HG03108 (cell line): ENCODE data around the gene NTM.

Experiments
- ATAC-seq: cut with Tn5 transposase; IDR thresholded peaks from one replicate; pipeline ENCODE4 v1.9.1; 2021; ENCODE audit warnings: moderate library complexity; ENCODE audit not compliant: unreplicated experiment

Gene NTM

DNA sequence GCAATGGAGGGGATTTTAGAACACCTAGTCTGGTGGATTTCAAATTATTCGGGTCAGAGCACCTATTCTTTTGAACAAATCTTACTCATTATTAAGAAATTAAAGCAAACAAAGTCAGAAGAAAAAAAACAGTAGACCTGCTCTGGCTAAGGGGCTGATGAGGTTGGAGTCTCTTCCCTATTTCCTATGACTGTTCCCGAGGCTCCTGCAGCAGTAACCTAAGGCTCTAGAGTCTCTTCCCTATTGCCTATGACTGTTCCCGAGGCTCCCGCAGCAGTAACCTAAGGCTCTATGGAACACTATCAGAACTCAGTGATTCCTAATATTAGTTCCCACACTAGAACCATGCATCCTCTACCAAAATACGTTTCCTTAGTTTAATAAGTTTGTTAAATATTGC lies 607.9 kb downstream of the NTM start:
- ATAC-seq, result no peak

DNA sequence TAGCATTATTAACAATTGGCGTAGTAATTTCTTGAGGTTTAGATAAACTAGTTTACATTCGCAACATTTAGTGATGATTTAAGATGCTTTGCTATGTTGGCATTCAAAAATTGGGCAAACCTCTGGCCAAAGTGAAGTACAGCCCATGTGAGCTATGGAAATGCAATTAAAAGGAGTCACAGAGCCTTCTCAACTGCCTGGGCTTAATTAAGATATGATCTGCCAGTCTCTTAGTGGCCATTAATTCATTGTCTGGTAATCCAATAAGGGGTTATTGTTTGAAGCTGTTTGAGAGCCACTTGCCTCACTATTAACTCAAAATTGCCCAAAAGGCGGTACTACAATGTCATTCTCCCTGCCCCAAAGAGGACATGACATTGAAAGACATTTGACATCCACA lies 608.9 kb downstream of the NTM start:
- no peak for ATAC-seq

DNA sequence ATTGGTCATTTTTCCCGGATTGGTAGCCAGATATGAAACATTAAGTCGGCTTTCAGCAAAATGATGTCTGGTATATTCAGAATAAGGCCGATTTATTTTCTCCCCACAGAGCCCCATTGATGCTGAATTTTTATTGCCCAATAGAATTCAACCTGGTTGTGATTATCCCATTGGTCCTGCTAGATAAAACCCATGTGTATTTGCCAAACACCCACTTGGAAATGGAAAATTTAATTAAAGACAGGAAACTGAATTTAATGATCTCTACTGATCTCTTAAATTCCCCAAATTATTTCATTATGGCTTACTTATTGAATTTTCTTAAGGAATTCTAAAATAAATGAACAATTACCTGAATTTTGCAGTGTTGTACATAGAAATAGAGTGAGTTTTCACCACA lies 609.8 kb downstream of the NTM start:
- no peak for ATAC-seq

DNA sequence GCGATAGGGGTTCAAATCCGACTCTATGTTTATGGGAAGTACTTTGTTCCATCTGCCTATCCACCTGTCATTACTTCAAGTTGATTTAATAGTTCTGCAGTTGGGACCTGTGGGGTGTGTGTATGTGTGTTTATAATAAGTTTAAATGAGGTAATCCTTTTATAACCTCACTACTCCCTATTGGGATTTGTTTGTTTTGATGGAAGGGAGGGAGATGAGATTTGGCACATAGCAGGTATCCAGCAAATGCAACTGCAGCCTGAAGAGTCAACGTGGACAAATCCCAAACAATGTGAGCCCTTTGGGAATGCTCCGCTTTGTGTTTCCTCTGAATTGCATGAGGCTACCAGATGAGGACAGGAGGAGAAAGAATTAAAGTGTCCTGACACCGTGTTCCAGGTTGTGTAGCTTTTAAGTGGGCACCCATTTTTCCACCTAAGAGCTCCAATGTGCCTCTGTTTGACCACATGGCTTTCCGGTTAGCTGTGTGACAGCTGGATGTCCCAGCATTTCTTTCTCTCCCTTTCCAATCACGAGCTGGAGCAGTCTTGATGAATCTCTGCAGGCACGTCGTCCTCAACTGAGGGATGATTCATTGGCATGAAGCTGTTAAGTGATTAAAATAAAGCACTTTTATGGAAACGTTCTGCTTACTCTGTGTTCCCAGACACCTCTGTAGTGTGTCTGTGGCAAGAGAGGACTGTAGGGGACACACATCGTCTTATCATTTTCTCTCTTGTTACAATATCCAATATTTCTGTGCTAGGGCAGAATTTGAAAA lies 610.7 kb downstream of the NTM start:
- ATAC-seq, result no peak

DNA sequence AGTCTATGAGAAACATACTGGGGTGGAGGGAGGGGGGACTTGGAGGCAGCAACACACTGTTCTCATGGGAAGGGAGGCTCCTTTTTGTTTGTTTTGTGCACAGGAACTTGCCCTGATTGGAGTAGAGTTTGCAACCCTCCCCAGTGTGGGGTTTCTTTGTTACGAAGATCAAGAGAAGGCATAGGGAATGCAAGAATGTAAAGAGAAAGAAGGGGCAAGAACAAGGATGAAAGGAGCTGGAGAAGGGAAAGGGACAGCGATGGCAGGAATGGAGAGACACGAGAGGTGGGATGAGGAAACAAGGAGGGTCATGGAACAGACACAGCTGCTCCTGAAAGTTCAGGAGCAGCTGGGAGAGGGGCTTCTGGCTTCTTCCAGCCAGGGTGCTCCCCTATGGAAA lies 611.7 kb downstream of the NTM start:
- ATAC-seq, result no peak

DNA sequence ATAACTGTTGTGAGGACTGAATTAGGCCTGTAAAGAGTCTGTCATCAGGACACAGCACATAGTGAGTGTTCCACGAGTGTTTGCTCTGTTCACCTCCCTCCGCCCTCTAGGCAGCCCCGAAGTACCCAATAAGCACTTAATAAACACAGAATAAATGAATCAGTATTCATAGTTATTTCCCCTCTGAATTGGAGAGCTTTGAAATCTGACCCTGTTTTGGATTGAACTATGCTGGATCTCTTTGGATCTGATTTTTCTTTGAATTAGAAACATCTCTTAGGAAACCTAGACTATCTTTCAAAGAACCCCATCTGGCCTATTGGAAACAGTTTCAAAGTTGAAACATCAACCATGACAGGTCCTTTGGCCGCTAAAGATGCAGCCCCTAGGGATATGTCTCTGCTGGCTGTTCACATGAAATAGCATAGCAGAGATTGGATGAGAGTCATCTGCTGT lies 615.5 kb downstream of the NTM start:
- ATAC-seq, result no peak

DNA sequence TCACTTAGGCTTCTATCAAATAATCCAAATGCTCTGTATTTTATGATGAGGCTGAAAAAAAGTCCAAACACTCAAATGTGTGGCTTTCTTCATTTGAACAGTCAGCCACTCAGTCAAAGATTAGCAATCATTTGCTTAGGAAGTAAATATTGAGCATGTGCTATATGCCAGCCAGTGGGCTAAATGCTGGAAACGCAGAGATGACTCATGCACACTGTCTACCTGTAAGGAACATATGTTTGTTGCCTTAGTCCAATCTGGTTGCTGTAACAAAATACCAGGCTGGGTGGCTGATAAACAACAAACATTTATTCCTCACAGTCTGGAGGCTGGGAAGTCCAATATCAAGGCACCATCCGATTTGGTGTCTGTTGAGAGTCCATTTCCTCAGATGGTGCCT lies 617.3 kb downstream of the NTM start:
- ATAC-seq, result no peak

DNA sequence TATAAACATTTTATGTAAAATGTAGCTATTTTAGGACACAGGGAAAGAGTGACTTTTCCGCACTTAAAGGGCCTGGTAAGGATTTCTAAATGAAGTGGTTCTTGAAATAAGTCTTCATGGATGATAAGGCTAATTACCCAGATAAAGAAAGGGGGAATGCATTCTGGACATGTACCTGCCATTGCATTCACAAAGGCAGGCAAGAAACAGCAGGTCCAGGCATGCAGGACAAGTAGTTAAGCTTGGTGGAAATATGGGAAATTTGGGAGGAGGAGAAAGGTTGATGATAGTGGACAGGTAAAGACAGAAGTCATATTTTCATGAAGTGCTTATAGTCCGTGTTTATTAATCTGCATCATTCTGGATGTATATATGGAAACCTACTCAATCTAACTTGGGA lies 621.2 kb downstream of the NTM start:
- no peak for ATAC-seq

DNA sequence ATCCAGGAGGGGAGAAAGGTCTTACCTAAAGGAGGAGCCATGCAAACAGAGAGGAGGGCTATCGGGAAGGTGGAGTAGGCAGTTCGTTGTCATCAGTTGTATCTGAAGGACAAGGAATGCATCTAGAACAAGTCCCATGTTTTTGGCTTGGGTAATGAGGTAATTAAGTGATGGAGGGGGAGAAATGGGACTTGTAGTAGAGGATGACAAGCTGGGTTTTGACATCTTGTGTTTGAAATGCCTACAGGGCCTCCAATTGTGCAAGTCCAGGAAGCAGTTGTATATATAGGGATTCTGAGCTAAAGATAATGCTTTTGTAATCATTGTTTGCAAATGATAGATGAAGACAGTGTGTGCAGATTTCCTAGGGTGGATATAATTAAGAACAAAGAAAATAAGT lies 622.8 kb downstream of the NTM start:
- ATAC-seq, result no peak

DNA sequence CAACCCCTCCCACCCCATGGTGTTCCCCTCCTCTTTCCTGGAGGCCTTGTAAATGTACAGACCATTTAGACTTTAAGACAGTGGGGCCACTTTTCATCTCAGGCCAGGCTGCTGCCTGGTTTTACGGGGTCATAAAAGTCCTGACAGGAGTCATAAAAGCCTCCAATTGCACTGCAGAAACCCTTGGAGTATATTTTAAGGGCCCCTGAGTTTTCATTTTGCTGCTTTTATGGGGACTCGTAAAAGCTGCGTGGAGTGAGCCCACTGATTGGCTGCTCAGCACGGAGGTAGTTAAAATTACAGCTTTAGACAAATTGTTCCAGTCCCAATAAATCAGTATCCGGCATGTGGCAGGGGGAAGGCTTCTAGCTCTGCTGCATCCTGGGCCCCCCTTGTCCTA lies 627.6 kb downstream of the NTM start:
- no peak for ATAC-seq

DNA sequence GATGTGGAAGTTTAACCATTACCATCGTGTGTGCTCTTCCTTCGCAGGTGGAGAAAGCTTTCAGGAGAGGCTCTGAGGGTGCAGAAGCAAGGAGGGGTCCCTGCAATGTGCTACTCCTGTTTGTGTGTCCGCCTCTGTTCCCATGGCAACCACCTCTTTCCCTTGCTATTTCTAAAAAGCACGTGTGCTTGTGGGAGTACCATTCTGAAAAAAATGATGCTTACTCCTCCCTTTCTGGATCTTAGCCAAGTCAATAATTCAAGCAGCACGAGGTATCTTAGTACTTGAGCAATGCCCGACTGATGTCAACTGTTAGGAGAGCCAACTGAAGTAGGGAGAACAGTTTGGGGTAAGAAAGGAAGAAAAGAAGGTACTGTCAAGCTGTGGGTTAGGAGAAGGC lies 628.7 kb downstream of the NTM start:
- no peak for ATAC-seq

DNA sequence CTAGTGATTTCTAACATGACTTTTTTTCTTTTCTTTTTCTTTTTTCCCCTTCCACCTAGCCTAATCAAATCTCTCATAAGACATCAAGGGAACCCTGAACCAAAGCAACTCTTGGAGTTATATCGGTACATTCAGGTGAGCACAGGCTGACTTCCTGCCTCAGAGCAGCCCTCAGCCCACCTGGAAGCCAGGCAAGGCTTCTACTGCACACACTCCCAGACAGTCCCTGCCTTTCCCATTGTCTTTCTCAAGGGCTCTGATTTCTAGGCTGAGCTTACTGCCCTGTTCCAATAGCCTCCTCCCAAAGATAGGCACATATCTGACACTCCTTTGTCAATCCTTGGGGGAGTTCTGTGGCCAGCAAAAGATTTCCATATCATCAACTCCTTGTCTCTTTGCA lies 629.5 kb downstream of the NTM start:
- ATAC-seq, result no peak

DNA sequence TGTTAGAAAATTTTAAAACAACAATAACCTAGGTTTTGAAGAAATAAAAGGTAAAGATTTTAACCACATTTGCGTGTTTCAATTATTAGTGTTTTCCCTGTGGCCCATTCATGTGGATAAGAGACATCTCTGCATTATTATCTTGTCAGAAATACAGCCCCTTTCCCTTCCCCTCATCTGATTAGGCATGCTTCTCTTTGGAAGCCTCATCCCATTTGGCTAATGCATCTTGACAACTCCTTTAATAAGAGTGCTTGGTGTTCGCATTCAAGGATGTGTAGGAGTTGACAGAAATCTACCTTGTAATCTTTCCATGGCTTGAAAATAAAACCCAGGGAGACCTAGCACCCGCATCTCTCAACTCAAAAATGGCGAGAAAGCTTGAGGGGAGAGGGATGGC lies 635.5 kb downstream of the NTM start:
- no peak for ATAC-seq

DNA sequence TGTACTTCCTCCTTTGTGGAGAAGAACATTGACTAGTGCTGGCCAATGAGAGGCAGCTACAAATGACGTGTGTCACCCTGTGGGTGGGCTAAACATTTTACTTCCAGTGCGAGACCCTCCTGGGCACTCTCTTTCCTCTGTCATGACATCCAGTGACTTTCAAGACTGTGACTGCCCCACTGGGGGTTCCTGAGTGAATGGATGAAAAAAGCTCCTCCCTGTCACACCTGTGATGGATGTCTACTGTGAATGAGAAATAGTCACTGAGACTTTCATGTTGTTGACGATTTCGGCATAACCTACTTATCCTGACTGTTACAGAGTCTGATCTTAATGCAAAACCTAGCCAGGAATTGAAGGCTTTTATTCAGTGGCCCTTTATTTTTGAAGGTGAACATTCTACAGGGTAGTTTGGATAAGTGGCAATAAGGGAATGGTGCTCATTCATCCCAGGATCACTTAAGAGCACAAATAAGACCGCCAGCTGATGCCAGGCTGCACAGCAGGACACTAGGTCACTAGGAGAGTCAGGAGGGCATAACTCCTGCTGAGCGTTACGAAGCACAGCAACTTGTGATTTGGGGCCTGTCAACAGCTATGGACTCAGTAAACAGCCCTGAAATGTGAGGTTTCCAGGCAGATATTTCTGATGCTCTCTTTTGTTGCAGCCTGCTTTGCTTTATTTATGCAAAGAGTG lies 636.6 kb downstream of the NTM start:
- ATAC-seq, result no peak

DNA sequence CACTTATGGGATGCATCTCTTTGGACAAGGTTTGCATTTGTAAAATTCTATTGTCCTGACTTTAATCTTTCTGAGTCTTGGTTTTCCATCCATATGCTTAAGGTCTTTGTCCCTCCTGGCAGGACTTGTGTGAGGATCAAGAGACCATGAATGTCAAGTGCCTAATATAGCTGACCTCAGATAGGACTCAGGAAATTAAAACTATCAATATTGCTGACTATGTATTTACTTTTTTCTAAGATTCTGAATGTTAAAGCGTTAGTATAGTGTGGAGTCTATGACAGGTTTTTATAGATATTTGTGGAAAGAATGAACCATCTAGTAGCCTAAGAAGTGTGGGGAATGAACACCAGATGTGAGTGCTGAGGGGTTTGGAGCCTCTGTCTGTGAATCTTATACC lies 637.8 kb downstream of the NTM start:
- no peak for ATAC-seq

DNA sequence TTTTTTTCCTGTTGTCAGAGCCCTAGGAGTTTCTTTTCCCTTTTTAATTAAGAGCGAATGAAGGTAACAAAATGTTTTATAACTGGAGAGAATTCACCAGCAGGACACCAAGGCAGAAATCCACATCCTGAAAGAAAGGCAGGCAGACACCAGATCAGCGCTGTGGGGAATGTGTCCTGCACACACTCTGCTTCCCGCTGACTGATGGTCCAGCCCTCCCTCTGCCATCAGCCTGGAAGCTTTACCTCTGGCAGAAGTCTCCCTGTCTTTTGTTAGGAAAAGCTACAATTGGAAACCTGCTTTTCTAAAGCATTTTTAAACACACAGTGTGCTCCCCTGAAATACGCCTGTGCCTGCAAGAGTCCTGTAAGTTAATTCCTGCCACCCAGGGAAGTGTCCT lies 638.5 kb downstream of the NTM start:
- ATAC-seq, result no peak

DNA sequence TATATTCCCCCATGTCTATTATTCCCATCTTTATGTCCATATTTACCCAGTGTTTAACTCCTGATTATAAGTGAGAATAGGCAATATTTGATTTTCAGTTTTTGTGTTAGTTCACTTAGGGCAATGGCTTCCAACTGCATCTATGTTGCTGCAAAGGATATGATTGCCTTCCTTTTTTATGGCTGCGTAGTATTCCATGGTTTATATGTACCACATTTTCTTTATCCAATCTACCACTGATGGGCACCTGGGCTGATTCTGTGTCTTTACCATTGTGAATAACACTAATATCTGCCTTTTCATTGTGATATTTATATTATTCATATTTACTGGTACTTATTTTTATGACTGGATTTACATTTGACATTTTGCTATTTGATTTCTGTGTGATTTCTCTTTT lies 649.6 kb downstream of the NTM start:
- ATAC-seq, result no peak

DNA sequence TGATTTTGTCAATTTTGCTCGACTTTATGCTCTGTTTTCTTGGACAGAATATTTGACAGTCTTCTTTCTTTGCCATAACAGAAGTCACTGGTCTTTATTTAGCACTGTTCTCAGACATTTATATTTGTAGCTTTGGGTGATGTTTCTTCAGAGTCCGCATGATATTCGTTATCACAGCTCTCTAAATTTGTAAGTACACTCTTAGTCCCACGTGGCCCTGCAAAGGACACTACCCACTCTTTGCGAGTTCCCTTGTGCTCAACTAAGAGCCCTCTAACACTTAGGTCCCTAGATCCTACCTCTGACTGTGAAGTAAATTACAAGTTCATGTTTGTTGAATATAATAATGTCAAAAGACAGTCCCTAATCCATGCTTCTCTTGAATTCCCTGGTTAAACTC lies 651.9 kb downstream of the NTM start:
- no peak for ATAC-seq

DNA sequence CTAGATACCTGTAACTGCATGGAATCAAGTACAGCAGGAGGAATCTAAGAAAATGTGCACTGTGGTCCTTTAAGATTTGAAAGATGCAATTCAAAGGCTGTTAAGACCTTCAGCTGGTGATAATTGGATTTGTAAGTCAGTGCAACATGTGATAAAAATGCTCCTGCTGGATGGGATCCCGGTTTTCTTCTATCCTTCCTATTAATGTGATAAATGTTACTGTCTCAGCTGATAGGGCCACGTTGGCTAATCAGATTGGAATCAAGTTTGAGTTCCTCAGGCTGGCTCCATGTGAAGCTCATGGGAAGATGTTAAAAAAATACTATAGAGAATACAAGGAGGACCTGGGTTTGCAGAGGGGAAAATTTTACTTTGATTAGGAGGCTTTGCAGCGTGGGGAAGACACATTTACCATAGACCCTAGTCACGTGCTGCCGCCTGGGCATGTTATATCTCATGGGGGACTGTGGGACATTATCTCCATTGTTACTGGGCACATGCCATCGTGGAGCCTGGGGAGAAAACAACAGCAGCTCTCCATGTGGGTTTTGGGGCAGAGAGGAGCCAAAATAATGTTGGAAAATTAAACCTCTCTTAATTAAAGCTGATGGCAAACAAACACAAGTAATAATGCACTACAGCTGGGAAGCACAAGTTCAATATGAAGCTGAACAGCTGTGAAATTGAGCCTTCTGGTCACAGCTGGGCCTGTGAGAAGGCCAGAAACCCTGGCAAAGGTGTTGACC lies 652.5 kb downstream of the NTM start:
- no peak for ATAC-seq

DNA sequence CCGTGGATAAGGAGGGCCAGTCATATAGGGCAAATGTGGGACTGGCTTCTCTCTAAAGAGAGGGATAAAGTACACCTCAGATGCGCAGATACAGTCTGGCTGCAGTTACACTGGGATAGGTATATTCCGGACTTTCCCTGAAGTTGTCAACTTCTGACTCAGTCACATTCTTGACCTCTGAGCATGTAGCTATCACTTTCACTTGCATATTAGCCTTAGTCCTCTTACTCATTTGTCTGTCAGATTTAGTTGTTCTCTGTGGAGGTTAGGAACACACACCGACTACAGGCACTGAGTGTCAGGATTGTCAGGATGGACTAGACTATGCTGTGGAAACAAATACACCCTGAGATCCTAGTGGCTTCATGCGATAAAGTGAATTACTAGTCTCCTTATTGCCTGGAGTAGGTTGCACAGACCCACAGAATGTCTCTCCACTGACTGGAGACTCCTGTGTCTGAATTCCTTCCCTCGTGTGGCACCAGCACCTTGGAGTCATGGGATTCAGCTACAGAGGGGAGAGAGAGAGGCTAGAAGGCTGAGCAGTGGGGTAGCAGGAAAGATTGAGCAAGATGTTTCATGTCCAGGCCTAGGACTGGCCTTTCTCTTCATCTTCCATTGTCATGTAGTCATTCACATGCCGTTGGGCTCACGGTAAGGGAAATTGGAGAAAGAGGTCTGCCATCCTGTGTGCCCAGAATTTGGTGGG lies 654.3 kb downstream of the NTM start:
- no peak for ATAC-seq

DNA sequence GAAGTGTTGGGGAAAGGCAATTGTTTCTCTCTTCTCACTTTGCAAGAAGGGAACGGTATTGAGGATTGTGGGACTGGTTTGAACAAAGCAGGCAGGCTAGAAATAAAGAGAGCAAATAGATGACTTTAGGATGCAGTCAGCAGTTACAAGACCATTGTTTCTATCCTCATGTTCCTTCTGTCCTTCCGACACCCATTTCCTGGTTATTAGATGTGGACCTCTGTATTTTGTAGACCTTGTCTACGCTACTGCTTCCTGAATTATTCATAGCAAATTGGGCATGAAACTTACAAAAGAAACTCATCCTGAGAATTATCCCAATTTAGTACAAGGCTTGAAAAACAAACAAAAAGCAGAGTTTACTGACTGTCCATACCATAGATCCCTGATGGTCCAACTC lies 656.3 kb downstream of the NTM start:
- ATAC-seq, result no peak
